Measurements from ENCODE around the gene ORC4.

ORC4 gene

DNA sequence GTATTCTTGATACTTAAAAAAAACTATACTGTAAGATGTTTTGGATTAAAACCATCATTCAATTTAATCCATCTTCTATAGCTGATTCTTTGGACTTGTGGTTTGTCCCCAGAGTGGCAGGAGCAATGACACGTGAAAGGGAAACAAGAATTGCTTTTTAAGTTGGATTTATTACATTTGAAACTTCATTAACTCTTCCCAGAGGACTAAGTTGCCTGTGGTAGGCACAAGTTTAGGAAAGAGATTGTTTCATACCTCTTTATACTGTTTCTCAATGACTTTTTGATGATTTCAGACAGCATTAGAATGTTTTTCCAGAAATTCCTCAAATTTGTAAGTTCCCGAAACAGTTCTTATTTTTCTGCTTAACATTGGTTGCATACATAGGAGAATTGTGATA lies 134.4 kb downstream of the ORC4 start:
- Histone ChIP-seq H3K36me3 (ENCODE audit: insufficient read depth, low read depth, low read length) (no peaks in the 10 kb centered on the region), H3K4me1 (ENCODE audit: insufficient read depth, low read length) (peaks cover 11% of the 10 kb centered on the region), H3K27ac (ENCODE audit: low read length) (no peak overlapping the region), H3K27me3 (ENCODE audit: insufficient read depth, low read length) (no peaks in the 10 kb centered on the region), H3K4me3 (ENCODE audit: low read length) (no peak overlapping the region), H3K9ac (ENCODE audit: low read depth, low read length) (no peak overlapping the region), H3K9me3 (ENCODE audit: insufficient read depth, low read depth, low read length) (no peaks in the 10 kb centered on the region)

DNA sequence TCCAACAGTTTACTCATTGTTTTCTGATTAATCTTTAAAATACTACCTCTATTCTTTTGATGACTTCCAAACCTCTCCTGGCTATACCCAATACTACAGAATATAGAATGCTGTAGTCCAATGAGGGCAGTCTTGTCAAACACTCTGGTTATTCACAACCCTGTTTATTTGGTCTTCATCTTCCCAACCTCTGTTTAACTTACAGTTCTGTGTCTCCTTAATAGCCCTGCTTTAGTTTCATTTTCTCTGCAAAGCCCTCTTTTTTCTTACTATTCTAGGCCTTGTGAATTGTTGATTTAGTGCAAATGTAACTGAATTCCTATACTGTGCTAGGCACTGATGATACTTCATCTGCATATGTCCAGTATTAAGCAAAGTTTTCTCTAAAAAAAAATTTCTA lies 135.7 kb downstream of the ORC4 start:
- H3K4me3 ChIP-seq (ENCODE audit: low read length), result no peak overlapping the region
- no peaks in the 10 kb centered on the region for H3K27me3 ChIP-seq (ENCODE audit: insufficient read depth, low read length)
- H3K27ac ChIP-seq (ENCODE audit: low read length), result no peak overlapping the region
- peaks cover 13% of the 10 kb centered on the region for H3K4me1 ChIP-seq (ENCODE audit: insufficient read depth, low read length)
- H3K9ac ChIP-seq (ENCODE audit: low read depth, low read length), result no peak overlapping the region
- no peaks in the 10 kb centered on the region for H3K36me3 ChIP-seq (ENCODE audit: insufficient read depth, low read depth, low read length)
- H3K9me3 ChIP-seq (ENCODE audit: insufficient read depth, low read depth, low read length), result no peaks in the 10 kb centered on the region

DNA sequence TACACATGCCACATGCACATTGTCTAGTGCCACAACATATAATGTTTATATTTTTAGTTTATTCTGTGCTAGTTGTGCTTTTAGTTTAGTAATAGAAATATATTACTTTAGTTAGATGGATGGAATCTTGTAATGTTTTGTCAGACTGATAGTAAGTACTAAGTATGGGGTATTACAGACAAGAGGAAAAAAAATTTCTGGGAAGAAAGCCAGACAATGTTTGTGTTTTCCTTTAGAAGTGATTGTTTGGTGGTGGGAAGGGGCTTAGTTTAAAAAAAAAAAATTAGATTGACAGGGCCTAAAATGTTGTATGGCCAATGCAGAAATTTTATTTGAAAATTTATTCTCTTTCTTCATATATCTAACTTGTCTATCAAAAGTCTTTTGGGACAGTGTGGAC lies 137.9 kb downstream of the ORC4 start:
- Histone ChIP-seq H3K27me3 (ENCODE audit: insufficient read depth, low read length) (no peaks in the 10 kb centered on the region), H3K9ac (ENCODE audit: low read depth, low read length) (no peak overlapping the region), H3K9me3 (ENCODE audit: insufficient read depth, low read depth, low read length) (no peaks in the 10 kb centered on the region), H3K36me3 (ENCODE audit: insufficient read depth, low read depth, low read length) (no peaks in the 10 kb centered on the region), H3K4me1 (ENCODE audit: insufficient read depth, low read length) (peaks cover 9% of the 10 kb centered on the region), H3K4me3 (ENCODE audit: low read length) (no peak overlapping the region), H3K27ac (ENCODE audit: low read length) (no peak overlapping the region)
